Astrocyte (in vitro differentiated cells and primary cell): Measurements from ENCODE around the gene ZFR2.

Experiments used
- EZH2 ChIP-seq: IDR thresholded peaks from 2 replicates; pipeline ENCODE4 v1.6.1; 2012; ENCODE audit warnings: mild to moderate bottlenecking, low read length, inconsistent platforms; ENCODE audit not compliant: insufficient read depth
- TF ChIP-seq, protein P1 (sequence below): IDR thresholded peaks from 2 replicates; pipeline ENCODE4 v1.5.1; 2011; ENCODE audit warnings: low read depth, mild to moderate bottlenecking, inconsistent platforms, low read length, moderate library complexity; ENCODE audit not compliant: insufficient read depth

DNA sequence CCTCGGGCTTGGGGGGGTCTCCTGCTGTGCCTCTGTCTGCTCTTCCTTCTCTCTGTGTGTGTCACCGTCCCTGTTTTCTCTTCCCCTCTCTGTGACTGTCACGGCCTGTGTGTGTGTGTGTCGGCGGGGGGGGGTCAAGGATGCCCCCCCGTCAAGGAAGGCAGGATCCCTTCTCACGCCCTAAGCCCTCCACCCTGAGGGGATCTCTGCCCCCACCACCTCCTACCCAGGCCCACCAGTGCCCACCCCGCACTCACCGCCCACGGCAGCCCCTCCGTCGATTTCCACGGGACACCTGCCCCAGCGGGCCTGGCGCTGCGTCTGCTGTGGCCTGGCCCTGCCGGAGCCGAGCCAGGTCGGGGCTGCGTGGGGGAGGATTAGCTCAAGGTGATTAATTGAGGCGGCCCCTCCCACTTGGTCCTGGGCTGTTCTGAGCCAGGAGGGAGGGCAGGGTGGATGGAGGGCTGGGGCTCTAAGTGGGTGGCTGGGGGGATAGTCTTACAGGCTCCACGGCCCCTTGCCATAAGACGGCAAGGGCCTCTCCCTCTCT lies 96.9 kb downstream of the ZFR2 start, which contains the start of gene RAX2:
- TF ChIP-seq, protein P1, sequence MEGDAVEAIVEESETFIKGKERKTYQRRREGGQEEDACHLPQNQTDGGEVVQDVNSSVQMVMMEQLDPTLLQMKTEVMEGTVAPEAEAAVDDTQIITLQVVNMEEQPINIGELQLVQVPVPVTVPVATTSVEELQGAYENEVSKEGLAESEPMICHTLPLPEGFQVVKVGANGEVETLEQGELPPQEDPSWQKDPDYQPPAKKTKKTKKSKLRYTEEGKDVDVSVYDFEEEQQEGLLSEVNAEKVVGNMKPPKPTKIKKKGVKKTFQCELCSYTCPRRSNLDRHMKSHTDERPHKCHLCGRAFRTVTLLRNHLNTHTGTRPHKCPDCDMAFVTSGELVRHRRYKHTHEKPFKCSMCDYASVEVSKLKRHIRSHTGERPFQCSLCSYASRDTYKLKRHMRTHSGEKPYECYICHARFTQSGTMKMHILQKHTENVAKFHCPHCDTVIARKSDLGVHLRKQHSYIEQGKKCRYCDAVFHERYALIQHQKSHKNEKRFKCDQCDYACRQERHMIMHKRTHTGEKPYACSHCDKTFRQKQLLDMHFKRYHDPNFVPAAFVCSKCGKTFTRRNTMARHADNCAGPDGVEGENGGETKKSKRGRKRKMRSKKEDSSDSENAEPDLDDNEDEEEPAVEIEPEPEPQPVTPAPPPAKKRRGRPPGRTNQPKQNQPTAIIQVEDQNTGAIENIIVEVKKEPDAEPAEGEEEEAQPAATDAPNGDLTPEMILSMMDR, result no peak
- TF ChIP-seq EZH2, result no peak
